WTC11 (cell line): ENCODE results near the gene ZNF423. TPM values are rescaled to one million over a fixed set of nuclear protein-coding genes. Genes with fewer than 3 reads are reported as not detected.

ENCODE experiments used
- ATAC-seq: fragments of 200-7000 bp; cut with Tn5 transposase; 2 replicates; pipeline ENCODE4 v1.10.0; 2021; ENCODE audit warnings: mild to moderate bottlenecking, moderate library complexity
- CTCF ChIA-PET: fragments of 300-600 bp; sonication (Branson Sonifier 250); formaldehyde crosslinking; loops from one replicate; lab custom pipeline; 2021; ENCODE audit warnings: antibody characterized with exemption; lab: Charles Lee
- POLR2A ChIA-PET: fragments of 350-600 bp; sonication (Branson Sonifier 250); formaldehyde crosslinking; loops from one replicate; lab custom pipeline; 2021; ENCODE audit warnings: antibody characterized with exemption; lab: Charles Lee
- DNase-seq: peaks from one replicate; pipeline ENCODE4 v3.0.0; 2021; ENCODE audit warnings: low spot score
- H3K27ac Mint-ChIP-seq: 2 replicates; pipeline ENCODE4 v1.8.0; 2021; ENCODE audit warnings: mixed read lengths
- H3K27me3 Mint-ChIP-seq: 2 replicates; pipeline ENCODE4 v1.8.0; 2021; ENCODE audit warnings: low read depth, mild to moderate bottlenecking, moderate library complexity, mixed read lengths
- H3K36me3 Mint-ChIP-seq: 2 replicates; pipeline ENCODE4 v1.8.0; 2021; ENCODE audit warnings: mixed read lengths
- H3K4me1 Mint-ChIP-seq: 2 replicates; pipeline ENCODE4 v1.8.0; 2022; ENCODE audit warnings: mixed read lengths
- H3K4me3 Mint-ChIP-seq: 2 replicates; pipeline ENCODE4 v1.8.0; 2021; ENCODE audit warnings: mild to moderate bottlenecking, moderate library complexity, mixed read lengths
- H3K9me3 Mint-ChIP-seq: 2 replicates; pipeline ENCODE4 v1.8.0; 2021; ENCODE audit warnings: mixed read lengths
- CREM ChIP-seq: sonication (generic); formaldehyde crosslinking; IDR thresholded peaks from 2 replicates; pipeline ENCODE4 v1.8.1; 2022; ENCODE audit warnings: mild to moderate bottlenecking, missing genetic modification reagents, moderate library complexity
- CTCF ChIP-seq: fragments of 200-600 bp; IDR thresholded peaks from 2 replicates; pipeline ENCODE4 v1.8.0; 2022; ENCODE audit warnings: antibody characterized with exemption
- ERG ChIP-seq: fragments of 250-450 bp; sonication (Bioruptor Pico); IDR thresholded peaks from 2 replicates; pipeline ENCODE4 v1.8.0; 2021; ENCODE audit warnings: mild to moderate bottlenecking
- ETV6 ChIP-seq: sonication (generic); formaldehyde crosslinking; IDR thresholded peaks from 2 replicates; pipeline ENCODE4 v1.8.1; 2022; ENCODE audit warnings: mild to moderate bottlenecking, missing genetic modification reagents
- FOXK1 ChIP-seq: sonication (generic); formaldehyde crosslinking; IDR thresholded peaks from 2 replicates; pipeline ENCODE4 v1.8.0; 2022; ENCODE audit warnings: mild to moderate bottlenecking, moderate library complexity, missing genetic modification reagents
- SMAD3 ChIP-seq: sonication (generic); formaldehyde crosslinking; IDR thresholded peaks from 2 replicates; pipeline ENCODE4 v1.8.0; 2022; ENCODE audit warnings: missing genetic modification reagents, mild to moderate bottlenecking, borderline replicate concordance
- SP1 ChIP-seq: sonication (generic); formaldehyde crosslinking; conservative IDR thresholded peaks from 2 replicates; pipeline ENCODE4 v1.8.1; 2022; ENCODE audit warnings: missing genetic modification reagents
- ZNF232 ChIP-seq: sonication (generic); formaldehyde crosslinking; IDR thresholded peaks from 2 replicates; pipeline ENCODE4 v1.8.0; 2022; ENCODE audit warnings: mild to moderate bottlenecking, missing genetic modification reagents
- ZNF671 ChIP-seq: fragments of 250-450 bp; sonication (Bioruptor Pico); IDR thresholded peaks from 2 replicates; pipeline ENCODE4 v1.8.0; 2021; ENCODE audit warnings: mild to moderate bottlenecking
- total RNA-seq: library from RNA; stranded (reverse); gene quantifications from 3 replicates; pipeline ENCODE4 v1.2.3, GENCODE V29; 2021
- TF ChIP-seq, protein P1 (sequence below): sonication (generic); formaldehyde crosslinking; IDR thresholded peaks from 2 replicates; pipeline ENCODE4 v1.8.1; 2023; ENCODE audit warnings: mild to moderate bottlenecking, moderate library complexity, missing genetic modification reagents
- TF ChIP-seq, protein P2 (sequence below): sonication (generic); formaldehyde crosslinking; IDR thresholded peaks from 2 replicates; pipeline ENCODE4 v1.8.0; 2022; ENCODE audit warnings: missing genetic modification reagents
- TF ChIP-seq, protein P3 (sequence below): sonication (generic); formaldehyde crosslinking; conservative IDR thresholded peaks from 2 replicates; pipeline ENCODE4 v1.8.1; 2022; ENCODE audit warnings: mild to moderate bottlenecking, missing genetic modification reagents

Gene ZNF423
- total RNA-seq, 1 experiment from 2014 or later, result 38.8 TPM

DNA sequence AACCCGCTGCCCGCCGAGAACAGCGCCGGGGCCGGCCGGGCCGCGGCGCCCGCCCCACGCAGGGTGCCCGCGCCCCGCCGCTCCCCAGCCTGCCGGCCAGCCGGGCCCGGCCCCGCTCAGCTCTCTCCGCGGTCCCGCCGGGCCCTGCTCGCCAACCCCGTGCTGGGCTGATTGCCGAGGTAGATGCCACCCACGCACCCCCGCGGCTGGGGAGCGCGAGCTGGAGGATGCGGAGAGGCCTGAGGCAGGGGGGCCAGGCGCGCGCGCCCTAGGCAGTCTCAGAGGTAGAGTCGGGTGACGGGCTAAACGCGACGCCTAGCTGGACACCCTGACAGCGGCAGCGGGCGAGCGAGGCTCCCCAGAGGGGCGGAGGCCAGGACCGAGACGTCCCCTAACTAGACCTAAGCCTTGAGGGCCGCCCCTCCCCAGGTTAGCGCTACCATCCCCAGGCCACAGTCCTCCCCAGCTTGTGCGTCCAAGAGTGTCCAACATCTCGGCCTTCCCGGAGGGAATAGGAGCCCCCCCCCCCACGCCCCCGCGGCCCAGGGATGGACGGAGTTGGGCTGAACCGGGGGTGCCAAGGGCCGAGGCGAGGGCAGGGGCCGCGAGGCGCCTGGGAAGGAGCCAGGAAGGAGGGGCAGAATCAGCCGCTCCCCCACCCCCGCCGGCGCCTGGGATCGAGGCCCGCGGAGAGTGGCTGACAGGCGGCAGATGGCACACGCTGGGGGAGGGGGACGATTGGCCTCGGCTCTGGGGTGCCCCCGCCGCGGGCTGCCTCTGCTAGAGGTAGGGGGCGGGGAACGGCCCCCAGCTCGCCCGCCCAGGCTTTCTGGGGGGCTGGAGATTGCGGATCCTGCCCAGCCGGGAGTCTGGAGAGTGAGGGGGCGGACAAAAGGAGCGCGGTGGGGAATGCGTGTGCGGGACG lies 2.5 kb upstream of the ZNF423 start:
- CTCF ChIA-PET, result interaction anchor here (0.6 to 12.1 kb wide), 59 partner anchors 8 to 910 kb away, joined by 3 to 199 read pairs (median 5); partner anchors contain the start of gene CNEP1R1

DNA sequence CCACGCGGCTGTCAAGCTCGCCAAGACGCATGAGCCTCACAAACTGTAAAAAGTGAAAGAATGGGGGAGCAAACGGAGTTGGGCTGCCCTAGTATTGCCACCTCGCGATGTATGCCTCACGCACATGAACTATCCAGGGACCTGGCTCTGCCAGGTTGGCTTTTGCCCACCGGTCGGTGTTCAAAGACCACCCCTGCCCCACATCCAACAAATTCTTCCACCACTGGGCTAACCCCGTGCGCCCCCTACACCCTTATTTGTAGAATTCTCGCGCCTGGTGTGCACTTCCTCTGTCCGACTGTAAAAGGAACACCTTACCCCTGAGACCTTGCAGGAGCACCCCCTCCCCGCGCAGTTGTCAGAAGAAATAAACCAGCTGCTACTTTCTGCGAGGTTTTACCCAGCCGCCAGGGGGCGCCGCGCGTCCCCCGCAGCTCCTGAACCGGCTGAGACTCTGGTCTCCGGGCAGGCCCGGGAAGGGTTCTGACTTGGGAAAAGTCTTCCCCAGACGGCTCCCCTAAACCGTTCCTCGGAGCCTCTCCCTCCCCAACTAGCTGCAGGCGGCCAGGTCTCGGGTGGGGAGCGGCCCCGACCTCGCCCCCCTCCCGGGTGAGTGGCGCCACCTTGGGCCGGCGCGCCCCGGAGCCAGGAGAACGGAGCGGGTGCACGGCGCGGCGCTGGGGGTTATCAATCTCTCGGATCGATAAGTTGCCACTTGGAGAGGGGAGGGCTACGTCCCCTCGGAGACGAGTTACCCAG lies 1.7 kb upstream of the ZNF423 start:
- DNase-seq (peak; percentile 85), ATAC-seq (peak; percentile 17)
- peak overlapping the region; percentile 71 for H3K4me3 Mint-ChIP-seq
- H3K4me1 Mint-ChIP-seq, result peaks cover 25% of the 10 kb centered on the region
- H3K36me3 Mint-ChIP-seq, result no peaks in the 10 kb centered on the region
- ChIA-PET POLR2A (interaction anchor here (0.6 to 1.0 kb wide), 4 partner anchors 11 to 64 kb away, joined by 3 to 4 read pairs (median 3); no protein-coding TSS in a partner anchor), CTCF (interaction anchor here (0.6 to 12.1 kb wide), 66 partner anchors 9 to 450 kb away, joined by 3 to 199 read pairs (median 5); partner anchors contain the start of gene CNEP1R1)
- TF ChIP-seq CREM (peak; percentile 46; the same call in 1 of the 2 replicates), ERG (CRISPR knock-in tag) (peak; percentile 74; the same call in 1 of the 2 replicates), ZNF671 (CRISPR knock-in tag) (no peak), SMAD3 (CRISPR knock-in tag) (no peak), CTCF (peak; percentile 98)
- TF ChIP-seq, protein P1, sequence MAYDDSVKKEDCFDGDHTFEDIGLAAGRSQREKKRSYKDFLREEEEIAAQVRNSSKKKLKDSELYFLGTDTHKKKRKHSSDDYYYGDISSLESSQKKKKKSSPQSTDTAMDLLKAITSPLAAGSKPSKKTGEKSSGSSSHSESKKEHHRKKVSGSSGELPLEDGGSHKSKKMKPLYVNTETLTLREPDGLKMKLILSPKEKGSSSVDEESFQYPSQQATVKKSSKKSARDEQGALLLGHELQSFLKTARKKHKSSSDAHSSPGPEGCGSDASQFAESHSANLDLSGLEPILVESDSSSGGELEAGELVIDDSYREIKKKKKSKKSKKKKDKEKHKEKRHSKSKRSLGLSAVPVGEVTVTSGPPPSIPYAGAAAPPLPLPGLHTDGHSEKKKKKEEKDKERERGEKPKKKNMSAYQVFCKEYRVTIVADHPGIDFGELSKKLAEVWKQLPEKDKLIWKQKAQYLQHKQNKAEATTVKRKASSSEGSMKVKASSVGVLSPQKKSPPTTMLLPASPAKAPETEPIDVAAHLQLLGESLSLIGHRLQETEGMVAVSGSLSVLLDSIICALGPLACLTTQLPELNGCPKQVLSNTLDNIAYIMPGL (CRISPR knock-in tag), result peak; percentile 84
- TF ChIP-seq, protein P2, sequence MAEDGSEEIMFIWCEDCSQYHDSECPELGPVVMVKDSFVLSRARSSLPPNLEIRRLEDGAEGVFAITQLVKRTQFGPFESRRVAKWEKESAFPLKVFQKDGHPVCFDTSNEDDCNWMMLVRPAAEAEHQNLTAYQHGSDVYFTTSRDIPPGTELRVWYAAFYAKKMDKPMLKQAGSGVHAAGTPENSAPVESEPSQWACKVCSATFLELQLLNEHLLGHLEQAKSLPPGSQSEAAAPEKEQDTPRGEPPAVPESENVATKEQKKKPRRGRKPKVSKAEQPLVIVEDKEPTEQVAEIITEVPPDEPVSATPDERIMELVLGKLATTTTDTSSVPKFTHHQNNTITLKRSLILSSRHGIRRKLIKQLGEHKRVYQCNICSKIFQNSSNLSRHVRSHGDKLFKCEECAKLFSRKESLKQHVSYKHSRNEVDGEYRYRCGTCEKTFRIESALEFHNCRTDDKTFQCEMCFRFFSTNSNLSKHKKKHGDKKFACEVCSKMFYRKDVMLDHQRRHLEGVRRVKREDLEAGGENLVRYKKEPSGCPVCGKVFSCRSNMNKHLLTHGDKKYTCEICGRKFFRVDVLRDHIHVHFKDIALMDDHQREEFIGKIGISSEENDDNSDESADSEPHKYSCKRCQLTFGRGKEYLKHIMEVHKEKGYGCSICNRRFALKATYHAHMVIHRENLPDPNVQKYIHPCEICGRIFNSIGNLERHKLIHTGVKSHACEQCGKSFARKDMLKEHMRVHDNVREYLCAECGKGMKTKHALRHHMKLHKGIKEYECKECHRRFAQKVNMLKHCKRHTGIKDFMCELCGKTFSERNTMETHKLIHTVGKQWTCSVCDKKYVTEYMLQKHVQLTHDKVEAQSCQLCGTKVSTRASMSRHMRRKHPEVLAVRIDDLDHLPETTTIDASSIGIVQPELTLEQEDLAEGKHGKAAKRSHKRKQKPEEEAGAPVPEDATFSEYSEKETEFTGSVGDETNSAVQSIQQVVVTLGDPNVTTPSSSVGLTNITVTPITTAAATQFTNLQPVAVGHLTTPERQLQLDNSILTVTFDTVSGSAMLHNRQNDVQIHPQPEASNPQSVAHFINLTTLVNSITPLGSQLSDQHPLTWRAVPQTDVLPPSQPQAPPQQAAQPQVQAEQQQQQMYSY (CRISPR knock-in tag), result peak; percentile 49
- peaks cover 31% of the 10 kb centered on the region for H3K27me3 Mint-ChIP-seq
- no peak overlapping the region for H3K27ac Mint-ChIP-seq
- no peaks in the 10 kb centered on the region for H3K9me3 Mint-ChIP-seq

More for the DNA sequence above, 2.5 kb upstream of the ZNF423 start:
- Mint-ChIP-seq H3K4me1 (peaks cover 16% of the 10 kb centered on the region), H3K27ac (no peak overlapping the region), H3K27me3 (peaks cover 31% of the 10 kb centered on the region), H3K4me3 (peak overlapping the region; percentile 70), H3K36me3 (no peaks in the 10 kb centered on the region), H3K9me3 (no peaks in the 10 kb centered on the region)
- peak; percentile 59 for DNase-seq
- ATAC-seq, result peak; percentile 12
- POLR2A ChIA-PET, result interaction anchor here (0.6 to 1.0 kb wide), 5 partner anchors 12 to 164 kb away, joined by 3 to 4 read pairs (median 3); no protein-coding TSS in a partner anchor
- TF ChIP-seq ETV6 (CRISPR knock-in tag) (0 out of 2 replicates have a peak, but pooled peaks have one; percentile 20), FOXK1 (0 out of 2 replicates have a peak, but pooled peaks have one; percentile 15), ZNF232 (CRISPR knock-in tag) (no peak), SP1 (peak; percentile 34; the same call in 1 of the 2 replicates)
- TF ChIP-seq, protein P3, sequence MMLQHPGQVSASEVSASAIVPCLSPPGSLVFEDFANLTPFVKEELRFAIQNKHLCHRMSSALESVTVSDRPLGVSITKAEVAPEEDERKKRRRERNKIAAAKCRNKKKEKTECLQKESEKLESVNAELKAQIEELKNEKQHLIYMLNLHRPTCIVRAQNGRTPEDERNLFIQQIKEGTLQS (CRISPR knock-in tag), result no peak
